GM12878 (cell line): ENCODE measurements around the gene ERCC1. TPM values are rescaled to one million over a fixed set of nuclear protein-coding genes. Genes with fewer than 3 reads are reported as not detected.
A peak's percentile ranks its signal among the peaks of the same experiment; 100 is the strongest.

Source experiments
- EED ChIP-seq: sonication (generic); IDR thresholded peaks from 2 replicates; pipeline ENCODE4 v1.6.1; 2016; ENCODE audit warnings: antibody characterized with exemption, low read depth
- EGR1 ChIP-seq, 2 experiments: IDR thresholded peaks; 1 replicate in 1 of 2; 2 replicates in 1 of 2; pipeline ENCODE4 v1.6.1; 2011 to 2012; ENCODE audit warnings: low read depth in 2 of 2, low read length in 2 of 2, borderline replicate concordance in 1 of 2, mild to moderate bottlenecking in 1 of 2, moderate library complexity in 1 of 2
- IKZF1 ChIP-seq: fragments of 450-650 bp; conservative IDR thresholded peaks from 2 replicates; pipeline ENCODE4 v1.6.1; 2017; ENCODE audit warnings: antibody characterized with exemption, mild to moderate bottlenecking
- IKZF2 ChIP-seq, 2 experiments: fragments of 450-650 bp; IDR thresholded peaks; 2 replicates each; pipeline ENCODE4 v1.6.1; 2017; ENCODE audit warnings: mild to moderate bottlenecking in 2 of 2, moderate library complexity in 2 of 2
- JUNB ChIP-seq: IDR thresholded peaks from 2 replicates; pipeline ENCODE4 v1.6.1; 2016; ENCODE audit warnings: antibody characterized with exemption, mild to moderate bottlenecking
- MYB ChIP-seq: fragments of 150-350 bp; IDR thresholded peaks from 2 replicates; pipeline ENCODE4 v1.6.1; 2014; ENCODE audit warnings: mild to moderate bottlenecking, low read depth, low read length, borderline replicate concordance
- RELB ChIP-seq: fragments of 450-650 bp; IDR thresholded peaks from 2 replicates; pipeline ENCODE4 v1.6.1; 2017; ENCODE audit warnings: low read depth, mild to moderate bottlenecking, moderate library complexity
- polyA plus RNA-seq, 11 experiments: library from polyadenylated mRNA; depleted of rRNA in 4 of 11; unstranded in 6 of 11; stranded (reverse) in 5 of 11; fragments of >200 nt; fragmentation: Nextera tagmentation in 4 of 11; fragmentation: Illumina TruSeq in 1 of 11; extraction: Ambion mirVana in 4 of 11; extraction: Trizol in 1 of 11; gene quantifications; 1 replicate in 1 of 11; 2 replicates in 10 of 11; pipeline versions ENCODE4 v1.2.1 to v1.2.3, GENCODE V29; 2011 to 2016; ENCODE audit warnings: inconsistent platforms in 2 of 11, missing spikeins in 2 of 11, low read depth in 1 of 11
- total RNA-seq, 4 experiments: library from RNA; depleted of rRNA in 3 of 4; stranded (reverse); fragments of >200 nt in 3 of 4; fragmentation: Illumina TruSeq in 1 of 4; extraction: Trizol in 1 of 4; gene quantifications; 2 replicates each; pipeline versions ENCODE4 v1.2.1 to v1.2.3, GENCODE V29; 2013 to 2021
- TF ChIP-seq, protein P1 (sequence below): IDR thresholded peaks from 2 replicates; pipeline ENCODE4 v1.6.1; 2011; ENCODE audit warnings: borderline replicate concordance, low read depth, mild to moderate bottlenecking, moderate library complexity, low read length; ENCODE audit not compliant: insufficient read depth, poor library complexity, severe bottlenecking

The ERCC1 gene
- total and polyA plus RNA-seq, 10 of the 15 experiments (the other 5 are each of a cell fraction or from before 2014, with no cell fraction given) = 14.7 to 104 (median 61.1) TPM

GRCh38 chr19:45424191-45425058 is 708 bp upstream of the ERCC1 start (continued):
- TF ChIP-seq, protein P1, sequence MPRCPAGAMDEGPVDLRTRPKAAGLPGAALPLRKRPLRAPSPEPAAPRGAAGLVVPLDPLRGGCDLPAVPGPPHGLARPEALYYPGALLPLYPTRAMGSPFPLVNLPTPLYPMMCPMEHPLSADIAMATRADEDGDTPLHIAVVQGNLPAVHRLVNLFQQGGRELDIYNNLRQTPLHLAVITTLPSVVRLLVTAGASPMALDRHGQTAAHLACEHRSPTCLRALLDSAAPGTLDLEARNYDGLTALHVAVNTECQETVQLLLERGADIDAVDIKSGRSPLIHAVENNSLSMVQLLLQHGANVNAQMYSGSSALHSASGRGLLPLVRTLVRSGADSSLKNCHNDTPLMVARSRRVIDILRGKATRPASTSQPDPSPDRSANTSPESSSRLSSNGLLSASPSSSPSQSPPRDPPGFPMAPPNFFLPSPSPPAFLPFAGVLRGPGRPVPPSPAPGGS = peak; percentile 41
- TF ChIP-seq RELB (0 out of 2 replicates have a peak, but pooled peaks have one; percentile 63), IKZF2 (IDR thresholded peaks at IDR 0.05) (peak; percentile 77 to 82; a peak in 3 of 4 replicates), JUNB (0 out of 2 replicates have a peak, but pooled peaks have one; percentile 6), MYB (no peak), IKZF1 (peak; percentile 90), EED (peak; percentile 93), EGR1 (IDR thresholded peaks at IDR 0.05; ENCODE audit: borderline replicate concordance in 1 of 2, low read depth in 2 of 2, low read length in 2 of 2) (peak in 1 of 2 experiments; percentile 43; a peak in 1 of 3 replicates)
